Endothelial cell of umbilical vein (primary cell): ENCODE results near the gene TRAF7. TPM values are rescaled to one million over a fixed set of nuclear protein-coding genes. Genes with fewer than 3 reads are reported as not detected.

Experiments
- BruUV-seq: library from RNA; stranded (reverse); fragments of 400-500 nt; replicated peaks from 2 replicates; lab custom pipeline; 2021; lab: Mats Ljungman, UMichigan
- CTCF ChIA-PET: fragments of 300-600, 350-600 bp; sonication (Branson Sonifier 250); formaldehyde crosslinking; loops from one replicate; lab custom pipeline; 2021; ENCODE audit warnings: antibody characterized with exemption, inconsistent platforms; lab: Charles Lee
- POLR2A ChIA-PET: fragments of 300-600, 350-600 bp; sonication (Branson Sonifier 250); formaldehyde crosslinking; loops from one replicate; lab custom pipeline; 2021; ENCODE audit warnings: antibody characterized with exemption, inconsistent platforms; lab: Charles Lee
- DNase-seq: peaks from one replicate; pipeline ENCODE4 v3.0.0-alpha.2; 2011; ENCODE audit warnings: low read depth, low spot score
- FAIRE-seq: peaks from 2 replicates; lab custom pipeline; 2011; peaks lifted over from hg19 to GRCh38; lab: Jason Lieb, UNC
- H2AFZ ChIP-seq: 2 replicates; pipeline ENCODE4 v1.6.0; 2012; ENCODE audit warnings: low read depth, low read length, control low read depth, inconsistent platforms
- H3K27ac ChIP-seq: 2 replicates; pipeline ENCODE4 v1.5.1; 2011; ENCODE audit warnings: low read depth, mild to moderate bottlenecking, control low read depth, low read length, moderate library complexity; ENCODE audit not compliant: insufficient read depth
- H3K27me3 ChIP-seq, 2 experiments: 2 replicates each; pipeline versions ENCODE4 v1.6.0 to v1.6.1; 2011; ENCODE audit warnings: low read length in 2 of 2, mixed read lengths in 1 of 2; ENCODE audit not compliant: control insufficient read depth in 2 of 2, insufficient read depth in 2 of 2
- H3K36me3 ChIP-seq, 2 experiments: 2 replicates in 1 of 2; 3 replicates in 1 of 2; pipeline ENCODE4 v1.5.1; 2011; ENCODE audit warnings: low read length in 2 of 2, mild to moderate bottlenecking in 1 of 2, moderate library complexity in 1 of 2; ENCODE audit not compliant: control insufficient read depth in 2 of 2, insufficient read depth in 2 of 2; ENCODE audit errors: extremely low read depth in 1 of 2
- H3K4me1 ChIP-seq: 3 replicates; pipeline ENCODE4 v1.5.1; 2011; ENCODE audit warnings: mild to moderate bottlenecking, low read length; ENCODE audit not compliant: control insufficient read depth, insufficient read depth; ENCODE audit errors: extremely low read depth
- H3K4me2 ChIP-seq: 2 replicates; pipeline ENCODE4 v1.6.1; 2011; ENCODE audit warnings: low read length, control low read depth, mixed read lengths; ENCODE audit not compliant: insufficient read depth
- H3K4me3 ChIP-seq, 3 experiments: fragments of 200-600 bp in 1 of 3; sonication (generic), shearing (Covaris generic) in 1 of 3; replicated peaks in 1 of 3; 2 replicates each; pipeline ENCODE4 v1.5.1; 2011 to 2016; ENCODE audit warnings: control low read depth in 3 of 3, low read length in 3 of 3, mild to moderate bottlenecking in 2 of 3, inconsistent platforms in 1 of 3, low read depth in 1 of 3, moderate library complexity in 1 of 3; ENCODE audit not compliant: insufficient read depth in 1 of 3
- H3K79me2 ChIP-seq: 2 replicates; pipeline ENCODE4 v1.6.0; 2012; ENCODE audit warnings: low read length, inconsistent platforms; ENCODE audit not compliant: control insufficient read depth, insufficient read depth
- H3K9ac ChIP-seq: replicated peaks from 2 replicates; pipeline ENCODE3; 2011; ENCODE audit warnings: low read length, control low read depth; ENCODE audit not compliant: insufficient read depth; ENCODE audit errors: extremely low read depth
- H3K9me1 ChIP-seq: replicated peaks from 3 replicates; pipeline ENCODE4 v1.6.0; 2011; ENCODE audit warnings: mild to moderate bottlenecking, low read length; ENCODE audit not compliant: control insufficient read depth, insufficient read depth; ENCODE audit errors: extremely low read depth
- H3K9me3 ChIP-seq: replicated peaks from 2 replicates; pipeline ENCODE4 v1.5.1; 2012; ENCODE audit warnings: low read length, inconsistent platforms; ENCODE audit not compliant: control insufficient read depth, insufficient read depth
- H4K20me1 ChIP-seq: replicated peaks from 2 replicates; pipeline ENCODE3; 2011; ENCODE audit warnings: mild to moderate bottlenecking, low read length; ENCODE audit not compliant: control insufficient read depth, insufficient read depth; ENCODE audit errors: extremely low read depth
- EZH2 ChIP-seq: IDR thresholded peaks from 2 replicates; pipeline ENCODE4 v1.6.1; 2012; ENCODE audit warnings: borderline replicate concordance, low read depth, mild to moderate bottlenecking, moderate library complexity, low read length, inconsistent platforms; ENCODE audit not compliant: severe bottlenecking
- FOS ChIP-seq: IDR thresholded peaks from 2 replicates; pipeline ENCODE4 v1.6.1; 2011; ENCODE audit warnings: mild to moderate bottlenecking, low read length, moderate library complexity, borderline replicate concordance; ENCODE audit not compliant: insufficient read depth
- GATA2 ChIP-seq: IDR thresholded peaks from 2 replicates; pipeline ENCODE4 v1.7.0; 2011; ENCODE audit warnings: low read depth, mild to moderate bottlenecking, moderate library complexity, mixed read lengths, low read length; ENCODE audit not compliant: insufficient read length, insufficient read depth
- JUN ChIP-seq: IDR thresholded peaks from 2 replicates; pipeline ENCODE4 v1.6.1; 2011; ENCODE audit warnings: borderline replicate concordance, low read depth; ENCODE audit not compliant: insufficient read length, insufficient read depth
- MYC ChIP-seq: IDR thresholded peaks from one replicate; pipeline ENCODE4 v1.6.1; 2011; ENCODE audit warnings: mild to moderate bottlenecking, low read depth, low read length
- POLR2A ChIP-seq: IDR thresholded peaks from 2 replicates; pipeline ENCODE4 v1.6.1; 2012; ENCODE audit warnings: low read depth, mild to moderate bottlenecking, control low read depth, low read length
- POLR2AphosphoS5 ChIP-seq: IDR thresholded peaks from 2 replicates; pipeline ENCODE4 v1.6.1; 2012; ENCODE audit warnings: low read depth, mild to moderate bottlenecking, control low read depth, low read length, moderate library complexity; ENCODE audit not compliant: insufficient read depth
- dilution Hi-C: fragments of 300-500 bp; cut with MboI; formaldehyde crosslinking; loops from one replicate; pipeline ENCODE4 v1.15.0; 2019; ENCODE audit warnings: low sequenced_read_pairs; ENCODE audit not compliant: extremely low pct_ligation_motif_present
- intact Hi-C: fragments of 100-400 bp; cut with micrococcal nuclease; formaldehyde crosslinking; loops from one replicate; pipeline ENCODE4 v1.10.0; 2022
- polyA plus RNA-seq, 4 experiments: library from polyadenylated mRNA; depleted of rRNA in 3 of 4; stranded (reverse) in 3 of 4; unstranded in 1 of 4; fragments of >200 nt; gene quantifications; 2 replicates each; pipeline versions ENCODE4 v1.2.1 to v1.2.3, GENCODE V29; 2011 to 2012; ENCODE audit warnings: missing spikeins in 1 of 4
- total RNA-seq: library from RNA; stranded (reverse); gene quantifications from 2 replicates; pipeline ENCODE4 v1.2.3, GENCODE V29; 2021
- TF ChIP-seq, protein P1 (sequence below): IDR thresholded peaks from 2 replicates; pipeline ENCODE4 v1.6.1; 2011; ENCODE audit not compliant: insufficient read depth, insufficient read length
- TF ChIP-seq, protein P2 (sequence below), 2 donors: IDR thresholded peaks; 1 replicate in 1 of 2; 2 replicates in 1 of 2; pipeline ENCODE4 v1.5.1; 2011; ENCODE audit warnings: low read length in 2 of 2, mild to moderate bottlenecking in 2 of 2, moderate library complexity in 2 of 2, control low read depth in 1 of 2, inconsistent platforms in 1 of 2, low read depth in 1 of 2; ENCODE audit not compliant: insufficient read depth in 1 of 2; ENCODE audit errors: extremely low read depth in 1 of 2

TRAF7 gene
- total and polyA plus RNA-seq, 2 donors (not counting 3 experiments of a cell fraction or from before 2014, with no cell fraction given), result 141 to 175 TPM

DNA sequence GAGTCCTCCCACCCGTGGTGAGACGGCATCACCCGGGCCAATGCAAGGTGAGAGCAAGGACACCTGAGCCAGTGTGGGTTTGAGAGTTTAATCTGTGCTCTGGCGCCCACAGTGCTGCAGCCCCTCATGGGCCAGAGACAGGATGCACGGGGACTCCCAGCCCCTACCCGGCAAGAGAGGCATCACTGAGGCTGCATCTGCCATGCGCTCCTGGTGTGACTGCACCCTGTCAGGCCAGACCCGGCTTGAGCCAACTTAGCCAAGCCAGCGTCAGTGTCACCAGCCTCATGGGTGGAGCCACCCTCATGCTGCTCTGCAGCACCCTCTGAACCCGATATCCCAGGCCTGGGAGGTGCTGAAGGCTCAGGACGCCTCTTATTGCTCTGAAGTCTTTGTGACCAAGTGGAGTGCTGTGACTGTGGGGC, 56.4 kb downstream of the TRAF7 start:
- Histone ChIP-seq H3K27me3 (no peaks in the 10 kb centered on the region), H2AFZ (no peak overlapping the region), H3K79me2 (peaks cover 25% of the 10 kb centered on the region), H3K9ac (no peak overlapping the region), H3K4me1 (peaks cover 15% of the 10 kb centered on the region), H3K27ac (no peak overlapping the region), H3K4me3 (no peak overlapping the region), H3K4me2 (no peak overlapping the region), H3K9me3 (no peaks in the 10 kb centered on the region), H3K36me3 (peaks cover 0 to 19% of the 10 kb centered on the region in 2 experiments), H3K9me1 (no peaks in the 10 kb centered on the region), H4K20me1 (no peaks in the 10 kb centered on the region)
- dilution Hi-C loops, result no loop called here
- intact Hi-C loops, result no loop called here
- FAIRE-seq, result no peak
- POLR2A ChIA-PET, result interaction anchor here (2.1 kb wide), 1 partner anchor 57 kb away, joined by 9 read pairs; the partner anchor contains the start of gene TRAF7
- CTCF ChIA-PET, result no interaction called here
- TF ChIP-seq EZH2, result no peak
- TF ChIP-seq, protein P1, sequence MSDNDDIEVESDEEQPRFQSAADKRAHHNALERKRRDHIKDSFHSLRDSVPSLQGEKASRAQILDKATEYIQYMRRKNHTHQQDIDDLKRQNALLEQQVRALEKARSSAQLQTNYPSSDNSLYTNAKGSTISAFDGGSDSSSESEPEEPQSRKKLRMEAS, result no peak
- TF ChIP-seq POLR2AphosphoS5, result no peak
- TF ChIP-seq, protein P2, sequence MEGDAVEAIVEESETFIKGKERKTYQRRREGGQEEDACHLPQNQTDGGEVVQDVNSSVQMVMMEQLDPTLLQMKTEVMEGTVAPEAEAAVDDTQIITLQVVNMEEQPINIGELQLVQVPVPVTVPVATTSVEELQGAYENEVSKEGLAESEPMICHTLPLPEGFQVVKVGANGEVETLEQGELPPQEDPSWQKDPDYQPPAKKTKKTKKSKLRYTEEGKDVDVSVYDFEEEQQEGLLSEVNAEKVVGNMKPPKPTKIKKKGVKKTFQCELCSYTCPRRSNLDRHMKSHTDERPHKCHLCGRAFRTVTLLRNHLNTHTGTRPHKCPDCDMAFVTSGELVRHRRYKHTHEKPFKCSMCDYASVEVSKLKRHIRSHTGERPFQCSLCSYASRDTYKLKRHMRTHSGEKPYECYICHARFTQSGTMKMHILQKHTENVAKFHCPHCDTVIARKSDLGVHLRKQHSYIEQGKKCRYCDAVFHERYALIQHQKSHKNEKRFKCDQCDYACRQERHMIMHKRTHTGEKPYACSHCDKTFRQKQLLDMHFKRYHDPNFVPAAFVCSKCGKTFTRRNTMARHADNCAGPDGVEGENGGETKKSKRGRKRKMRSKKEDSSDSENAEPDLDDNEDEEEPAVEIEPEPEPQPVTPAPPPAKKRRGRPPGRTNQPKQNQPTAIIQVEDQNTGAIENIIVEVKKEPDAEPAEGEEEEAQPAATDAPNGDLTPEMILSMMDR (IDR thresholded peaks at IDR 0.05; ENCODE audit: extremely low read depth in 1 of 2, insufficient read depth in 1 of 2, low read depth in 1 of 2, low read length in 2 of 2), result no peak
- no peak for TF ChIP-seq MYC
- TF ChIP-seq GATA2, result no peak
- TF ChIP-seq FOS, result no peak
- no peak for TF ChIP-seq JUN
- no peak for TF ChIP-seq POLR2A
- DNase-seq, result no peak
- no TSS peak for BruUV-seq
